H7 (cell line): ENCODE results near the gene GSPT1. TPM values are rescaled to one million over a fixed set of nuclear protein-coding genes. Genes with fewer than 3 reads are reported as not detected.
"Not testable (repeated sequence)": the region's sequence is repeated elsewhere in the genome, so short reads cannot be mapped to it uniquely, and the experiment has no call there.

Experiments
- DNase-seq: peaks from one replicate; pipeline ENCODE4 v3.0.0; 2012
- H3K27me3 ChIP-seq: 2 replicates; pipeline ENCODE4 v1.6.0; 2011; ENCODE audit warnings: mild to moderate bottlenecking, low read length; ENCODE audit not compliant: control insufficient read depth, insufficient read depth
- H3K36me3 ChIP-seq: replicated peaks from 2 replicates; pipeline ENCODE4 v1.5.1; 2011; ENCODE audit warnings: low read length; ENCODE audit not compliant: control insufficient read depth, insufficient read depth
- H3K4me3 ChIP-seq: 2 replicates; pipeline ENCODE4 v1.5.1; 2011; ENCODE audit warnings: low read depth, mild to moderate bottlenecking, control low read depth, low read length, moderate library complexity; ENCODE audit not compliant: insufficient read depth
- total RNA-seq: library from RNA; depleted of rRNA; stranded (reverse); fragments of >200 nt; shearing (Covaris generic); gene quantifications from 2 replicates; pipeline ENCODE4 v1.2.3, GENCODE V29; 2014; rRNA removed

Gene GSPT1
- total RNA-seq, 1 experiment from 2014 or later, result 116 TPM

GRCh38 chr16:11824362-11824761 is 91.4 kb downstream of the GSPT1 start:
- DNase-seq, result no peak
- no peaks in the 10 kb centered on the region for H3K36me3 ChIP-seq
- no peaks in the 10 kb centered on the region for H3K27me3 ChIP-seq
- H3K4me3 ChIP-seq, result no peak overlapping the region

- H3K36me3 ChIP-seq, DNase-seq, H3K27me3 ChIP-seq, H3K4me3 ChIP-seq: not testable (repeated sequence)
Measured at GRCh38 chr16:11823645-11824044, 92.1 kb downstream of the GSPT1 start.

- DNase-seq, result no peak
Measured at GRCh38 chr16:11819798-11820197, 96.0 kb downstream of the GSPT1 start.

GRCh38 chr16:11818970-11819369 is 96.8 kb downstream of the GSPT1 start:
- not testable (repeated sequence) for H3K27me3 ChIP-seq, H3K4me3 ChIP-seq, DNase-seq

More at GRCh38 chr16:11819798-11820197, 96.0 kb downstream of the GSPT1 start:
- Histone ChIP-seq H3K4me3 (no peak overlapping the region), H3K36me3 (no peaks in the 10 kb centered on the region), H3K27me3 (no peaks in the 10 kb centered on the region)

More at GRCh38 chr16:11818970-11819369, 96.8 kb downstream of the GSPT1 start:
- not testable (repeated sequence) for H3K36me3 ChIP-seq

Other genes starting within 250 kb of the GSPT1 start
- gene SNN, start 247.5 kb downstream of the GSPT1 start, total RNA-seq, result 34.1 and 34.9 TPM in 2 replicates
- 12.3 and 14.4 TPM in 2 replicates for gene TXNDC11, start 173.1 kb downstream of the GSPT1 start, total RNA-seq
- 19.7 and 27.0 TPM in 2 replicates for gene ZC3H7A, start 118.7 kb downstream of the GSPT1 start, total RNA-seq
- 163 and 221 TPM in 2 replicates for gene RSL1D1, start 64.4 kb downstream of the GSPT1 start, total RNA-seq
- 0.97 and 1.3 TPM in 2 replicates for gene NPIPB2, start 26.1 kb upstream of the GSPT1 start, total RNA-seq
- not detected in 2 replicates for gene TNFRSF17, start 49.3 kb upstream of the GSPT1 start, total RNA-seq
- 2.9 and 3.2 TPM in 2 replicates for gene SNX29, start 60.8 kb upstream of the GSPT1 start, total RNA-seq